HEK293T (cell line): ENCODE measurements around the gene ALDH1A3.

Experiments used
- CTCF ChIA-PET: fragments of 350-600 bp; formaldehyde crosslinking; extraction: SDS; loops from one replicate; lab custom pipeline; 2021; ENCODE audit warnings: antibody characterized with exemption, inconsistent platforms; lab: Yijun Ruan, JAX
- POLR2A ChIA-PET: fragments of 350-600 bp; formaldehyde crosslinking; extraction: SDS; loops from one replicate; lab custom pipeline; 2020; ENCODE audit warnings: antibody characterized with exemption, inconsistent platforms; lab: Yijun Ruan, JAX
- DNase-seq: peaks from one replicate; pipeline ENCODE4 v3.0.0; 2012; ENCODE audit warnings: mixed read lengths; ENCODE audit errors: extremely low spot score
- ARNT ChIP-seq: fragments of 450-650 bp; IDR thresholded peaks from 2 replicates; pipeline ENCODE4 v1.6.1; 2017; ENCODE audit warnings: mild to moderate bottlenecking
- BHLHE40 ChIP-seq: fragments of 450-650 bp; IDR thresholded peaks from 2 replicates; pipeline ENCODE4 v1.6.1; 2016; ENCODE audit warnings: mild to moderate bottlenecking, moderate library complexity, borderline replicate concordance
- CTBP1 ChIP-seq: fragments of 450-650 bp; IDR thresholded peaks from 2 replicates; pipeline ENCODE4 v1.6.1; 2016; ENCODE audit warnings: borderline replicate concordance
- ELF4 ChIP-seq: fragments of 450-650 bp; IDR thresholded peaks from 2 replicates; pipeline ENCODE4 v1.6.1; 2017; ENCODE audit warnings: antibody characterized with exemption
- FOXA1 ChIP-seq: fragments of 450-650 bp; IDR thresholded peaks from 2 replicates; pipeline ENCODE4 v1.6.1; 2016; ENCODE audit warnings: mild to moderate bottlenecking
- FOXK2 ChIP-seq: fragments of 450-650 bp; IDR thresholded peaks from 2 replicates; pipeline ENCODE4 v1.6.1; 2016; ENCODE audit warnings: mild to moderate bottlenecking
- FOXM1 ChIP-seq: fragments of 450-650 bp; IDR thresholded peaks from 2 replicates; pipeline ENCODE4 v1.6.1; 2017; ENCODE audit warnings: mild to moderate bottlenecking, borderline replicate concordance
- HDGF ChIP-seq: fragments of 450-650 bp; IDR thresholded peaks from 2 replicates; pipeline ENCODE4 v1.6.1; 2017; ENCODE audit warnings: antibody characterized with exemption, borderline replicate concordance
- L3MBTL2 ChIP-seq: fragments of 450-650 bp; conservative IDR thresholded peaks from 2 replicates; pipeline ENCODE4 v1.6.1; 2016; ENCODE audit warnings: mild to moderate bottlenecking
- LEF1 ChIP-seq: fragments of 450-650 bp; IDR thresholded peaks from 2 replicates; pipeline ENCODE4 v1.6.1; 2017; ENCODE audit warnings: mild to moderate bottlenecking, borderline replicate concordance
- NFRKB ChIP-seq: fragments of 450-650 bp; IDR thresholded peaks from 2 replicates; pipeline ENCODE4 v1.6.1; 2016; ENCODE audit warnings: mild to moderate bottlenecking, moderate library complexity
- PKNOX1 ChIP-seq: fragments of 450-650 bp; IDR thresholded peaks from 2 replicates; pipeline ENCODE4 v1.6.1; 2016
- SP1 ChIP-seq: fragments of 450-650 bp; IDR thresholded peaks from 2 replicates; pipeline ENCODE4 v1.6.1; 2017
- SUZ12 ChIP-seq: fragments of 450-650 bp; IDR thresholded peaks from 2 replicates; pipeline ENCODE4 v1.6.1; 2016; ENCODE audit warnings: mild to moderate bottlenecking
- TARDBP ChIP-seq: fragments of 450-650 bp; IDR thresholded peaks from 2 replicates; pipeline ENCODE4 v1.6.1; 2016
- ZNF384 ChIP-seq: fragments of 450-650 bp; IDR thresholded peaks from 2 replicates; pipeline ENCODE4 v1.6.1; 2016

Gene ALDH1A3

DNA sequence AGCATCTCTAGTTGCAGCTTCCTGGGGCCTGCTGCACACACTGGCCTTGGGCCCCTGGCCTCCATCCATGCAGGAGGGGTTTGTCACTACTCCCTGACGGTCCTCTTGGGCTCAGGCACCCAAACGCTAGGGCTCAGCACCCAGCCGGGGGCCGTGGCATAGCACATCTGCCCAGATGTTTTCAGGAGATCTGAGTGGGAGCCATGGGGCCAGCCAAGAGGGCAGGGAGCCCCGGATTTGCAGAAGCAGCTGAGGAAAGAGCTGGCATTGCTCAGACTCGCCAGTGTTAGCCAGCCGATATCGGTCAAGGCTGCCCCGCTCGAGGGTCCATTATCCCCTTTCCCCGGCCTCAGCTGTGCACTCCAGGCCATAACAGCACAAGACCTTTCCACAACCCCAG is 1.5 kb upstream of the ALDH1A3 start:
- TF ChIP-seq ARNT = no peak
- TF ChIP-seq LEF1 = no peak
- no peak for TF ChIP-seq SUZ12
- POLR2A ChIA-PET = no interaction called here
- DNase-seq = no peak
- CTCF ChIA-PET = no interaction called here

- DNase-seq = no peak
- ChIA-PET CTCF (no interaction called here), POLR2A (interaction anchor here (0.6 kb wide), 1 partner anchor 20 kb away, joined by 3 read pairs; no protein-coding TSS in a partner anchor)
- TF ChIP-seq HDGF (no peak), FOXK2 (no peak), LEF1 (no peak), CTBP1 (no peak), ELF4 (no peak), FOXA1 (no peak), SUZ12 (no peak), ARNT (no peak), SP1 (no peak)
Observed at GRCh38 chr15:100878648-100879047, 983 bp upstream of the ALDH1A3 start.

DNA sequence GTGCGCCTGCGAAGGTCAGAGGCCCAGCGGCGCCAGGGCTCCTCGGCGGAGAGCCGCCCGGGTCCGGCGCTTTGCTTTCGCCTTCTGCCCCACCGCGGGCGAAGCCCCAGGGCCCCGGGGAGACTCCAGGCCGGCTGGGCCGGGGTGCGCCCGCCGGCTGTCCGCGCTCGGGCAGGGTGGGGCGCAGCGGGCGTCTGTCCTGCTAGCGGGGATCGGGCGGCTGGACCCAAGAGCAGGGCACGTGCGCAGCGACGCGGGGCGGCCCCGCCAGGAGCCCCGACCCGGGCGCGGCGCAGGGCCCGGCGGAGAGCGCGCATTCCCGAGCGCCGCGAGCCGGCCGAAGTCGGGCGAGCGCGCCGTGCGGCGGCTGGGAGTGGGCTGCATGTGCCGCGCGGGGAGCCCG is 569 bp upstream of the ALDH1A3 start:
- DNase-seq = peak; percentile 55
- 0 out of 2 replicates have a peak, but pooled peaks have one; percentile 38 for TF ChIP-seq LEF1
- peak; percentile 43; the same call in 1 of the 2 replicates for TF ChIP-seq FOXM1
- TF ChIP-seq HDGF = no peak
- ChIA-PET POLR2A (interaction anchor here (0.6 to 1.0 kb wide), 2 partner anchors 14 to 20 kb away, joined by 3 to 4 read pairs; no protein-coding TSS in a partner anchor), CTCF (no interaction called here)

GRCh38 chr15:100880139-100880896 is 687 bp downstream of the ALDH1A3 start:
- no peak for DNase-seq
- CTCF ChIA-PET = no interaction called here
- TF ChIP-seq FOXK2 (no peak), ARNT (no peak), HDGF (no peak), FOXM1 (no peak), BHLHE40 (no peak), SUZ12 (no peak), FOXA1 (no peak)
- POLR2A ChIA-PET = interaction anchor here (1.0 kb wide), 1 partner anchor 15 kb away, joined by 4 read pairs; no protein-coding TSS in a partner anchor

GRCh38 chr15:100880897-100881242 is 1.2 kb downstream of the ALDH1A3 start:
- TF ChIP-seq PKNOX1 (no peak), ZNF384 (no peak)
- no peak for DNase-seq
- ChIA-PET CTCF (interaction anchor here (2.0 kb wide), 1 partner anchor 8 kb away, joined by 8 read pairs; no protein-coding TSS in a partner anchor), POLR2A (no interaction called here)

- POLR2A ChIA-PET = no interaction called here
- DNase-seq = no peak
- no peak for TF ChIP-seq CTBP1
- TF ChIP-seq LEF1 = no peak
- no peak for TF ChIP-seq ZNF384
- no peak for TF ChIP-seq L3MBTL2
- TF ChIP-seq FOXA1 = no peak
- no peak for TF ChIP-seq ELF4
- TF ChIP-seq BHLHE40 = no peak
- TF ChIP-seq SP1 = no peak
- TF ChIP-seq PKNOX1 = no peak
- no peak for TF ChIP-seq FOXM1
- no peak for TF ChIP-seq FOXK2
- no peak for TF ChIP-seq ARNT
- TF ChIP-seq SUZ12 = no peak
- TF ChIP-seq NFRKB = no peak
- TF ChIP-seq TARDBP = no peak
- no peak for TF ChIP-seq HDGF
- CTCF ChIA-PET = interaction anchor here (0.6 to 2.0 kb wide), 2 partner anchors 9 to 54 kb away, joined by 3 to 8 read pairs; no protein-coding TSS in a partner anchor
Observed at GRCh38 chr15:100881573-100882336, 2.1 kb downstream of the ALDH1A3 start.

DNA sequence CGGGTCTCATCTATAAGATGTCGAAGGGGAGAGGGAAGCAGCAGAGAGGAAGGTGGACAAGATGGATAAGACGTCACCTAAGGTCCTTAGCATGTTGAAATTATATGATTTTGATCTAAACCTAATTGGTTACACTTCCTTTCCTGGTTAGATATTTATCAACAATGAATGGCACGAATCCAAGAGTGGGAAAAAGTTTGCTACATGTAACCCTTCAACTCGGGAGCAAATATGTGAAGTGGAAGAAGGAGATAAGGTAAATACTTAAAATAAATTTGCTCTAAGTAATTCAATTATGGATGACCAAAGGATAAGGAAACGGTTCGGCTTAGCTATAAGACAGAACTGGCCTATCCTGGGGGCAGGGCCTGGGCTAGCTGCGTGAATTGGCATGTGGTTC is 5.5 kb downstream of the ALDH1A3 start:
- no peak for TF ChIP-seq BHLHE40
- TF ChIP-seq FOXK2 = no peak
- TF ChIP-seq LEF1 = no peak
- no peak for TF ChIP-seq SP1
- no peak for TF ChIP-seq CTBP1
- TF ChIP-seq TARDBP = no peak
- no peak for TF ChIP-seq HDGF
- DNase-seq = no peak
- ChIA-PET CTCF (interaction anchor here (1.9 kb wide), 1 partner anchor 12 kb away, joined by 5 read pairs; no protein-coding TSS in a partner anchor), POLR2A (no interaction called here)
